Suprapubic skin (tissue), 4 donors: ENCODE results near the gene SEMA3F. TPM values are rescaled to one million over a fixed set of nuclear protein-coding genes. Genes with fewer than 3 reads are reported as not detected.

Experiments used
- DNase-seq, 2 donors: peaks; one replicate each; pipeline ENCODE4 v3.0.0-alpha.2; 2019; ENCODE audit warnings: low spot score in 2 of 2
- H3K27ac ChIP-seq: fragments of 200-600 bp; sonication (generic); one replicate; pipeline ENCODE4 v1.5.1; 2019
- H3K27me3 ChIP-seq: fragments of 200-600 bp; sonication (generic); one replicate; pipeline ENCODE4 v1.5.1; 2019
- H3K36me3 ChIP-seq: fragments of 200-600 bp; sonication (generic); one replicate; pipeline ENCODE4 v1.5.1; 2019
- H3K4me1 ChIP-seq: fragments of 200-600 bp; sonication (generic); one replicate; pipeline ENCODE4 v1.5.1; 2019
- H3K4me3 ChIP-seq: fragments of 200-600 bp; sonication (generic); one replicate; pipeline ENCODE4 v1.5.1; 2019; ENCODE audit warnings: mild to moderate bottlenecking
- H3K9me3 ChIP-seq: fragments of 200-600 bp; sonication (generic); one replicate; pipeline ENCODE4 v1.5.1; 2019
- CTCF ChIP-seq, 2 donors: fragments of 200-600 bp in 1 of 2; fragments of 450-650 bp in 1 of 2; sonication (generic) in 1 of 2; IDR thresholded peaks; one replicate each; pipeline ENCODE4 v1.5.1; 2016 to 2019; ENCODE audit warnings: antibody characterized with exemption in 2 of 2, mild to moderate bottlenecking in 1 of 2, moderate library complexity in 1 of 2
- EP300 ChIP-seq: sonication (generic); formaldehyde crosslinking; IDR thresholded peaks from one replicate; pipeline ENCODE4 v1.6.1; 2017; ENCODE audit warnings: antibody characterized with exemption
- POLR2A ChIP-seq, 2 donors: fragments of 450-650 bp; IDR thresholded peaks; one replicate each; pipeline ENCODE4 v1.6.1; 2017; ENCODE audit warnings: antibody characterized with exemption in 2 of 2, mild to moderate bottlenecking in 2 of 2, moderate library complexity in 2 of 2
- POLR2AphosphoS5 ChIP-seq, 3 donors: sonication (generic); formaldehyde crosslinking; IDR thresholded peaks; one replicate each; pipeline ENCODE4 v1.6.1; 2017; ENCODE audit warnings: antibody characterized with exemption in 3 of 3
- WGBS: methylation state at CpG from one replicate; pipeline ENCODE4 v1.1.5; 2018; 5-methylcytosine and 5-hydroxymethylcytosine counted together
- total RNA-seq, 4 donors: library from RNA; depleted of rRNA; stranded (reverse); fragments of >200 nt; gene quantifications; one replicate each; pipeline ENCODE4 v1.1.0, GENCODE V29; 2016

SEMA3F gene
- total RNA-seq, 4 donors from 2014 or later: 123 to 188 (median 130) TPM

GRCh38 chr3:50193286-50193685 is 38.2 kb downstream of the SEMA3F start:
- Histone ChIP-seq H3K4me1 (peaks cover 23% of the 10 kb centered on the region), H3K27me3 (peaks cover 46% of the 10 kb centered on the region), H3K9me3 (no peaks in the 10 kb centered on the region), H3K36me3 (peaks cover 2% of the 10 kb centered on the region), H3K4me3 (no peak overlapping the region), H3K27ac (no peak overlapping the region)
- no peak for TF ChIP-seq EP300
- no peak for TF ChIP-seq POLR2A (IDR thresholded peaks at IDR 0.05)
- TF ChIP-seq CTCF (IDR thresholded peaks at IDR 0.05): no peak
- TF ChIP-seq POLR2AphosphoS5 (IDR thresholded peaks at IDR 0.05): no peak
- no peak for DNase-seq
- WGBS: 40% methylated on average over 4 of the region's 36 CpGs

GRCh38 chr3:50193746-50194127 is 38.6 kb downstream of the SEMA3F start:
- Histone ChIP-seq H3K36me3 (no peaks in the 10 kb centered on the region), H3K27me3 (peaks cover 50% of the 10 kb centered on the region), H3K9me3 (no peaks in the 10 kb centered on the region), H3K27ac (no peak overlapping the region), H3K4me3 (no peak overlapping the region), H3K4me1 (peaks cover 23% of the 10 kb centered on the region)
- no peak for TF ChIP-seq POLR2A (IDR thresholded peaks at IDR 0.05)
- TF ChIP-seq EP300: no peak
- TF ChIP-seq CTCF (IDR thresholded peaks at IDR 0.05): no peak
- no peak for TF ChIP-seq POLR2AphosphoS5 (IDR thresholded peaks at IDR 0.05)
- DNase-seq: no peak
- 26% methylated on average over 17 of the region's 34 CpGs for WGBS

GRCh38 chr3:50194128-50194902 is 39.2 kb downstream of the SEMA3F start:
- 13% methylated on average over 11 of the region's 70 CpGs for WGBS
- Histone ChIP-seq H3K4me1 (peaks cover 23% of the 10 kb centered on the region), H3K4me3 (no peak overlapping the region), H3K27me3 (peaks cover 54% of the 10 kb centered on the region), H3K9me3 (no peaks in the 10 kb centered on the region), H3K27ac (no peak overlapping the region), H3K36me3 (no peaks in the 10 kb centered on the region)
- no peak for DNase-seq
- peak; percentile 69 to 70 for TF ChIP-seq CTCF (IDR thresholded peaks at IDR 0.05)
- TF ChIP-seq EP300: no peak
- TF ChIP-seq POLR2AphosphoS5 (IDR thresholded peaks at IDR 0.05): no peak

DNA sequence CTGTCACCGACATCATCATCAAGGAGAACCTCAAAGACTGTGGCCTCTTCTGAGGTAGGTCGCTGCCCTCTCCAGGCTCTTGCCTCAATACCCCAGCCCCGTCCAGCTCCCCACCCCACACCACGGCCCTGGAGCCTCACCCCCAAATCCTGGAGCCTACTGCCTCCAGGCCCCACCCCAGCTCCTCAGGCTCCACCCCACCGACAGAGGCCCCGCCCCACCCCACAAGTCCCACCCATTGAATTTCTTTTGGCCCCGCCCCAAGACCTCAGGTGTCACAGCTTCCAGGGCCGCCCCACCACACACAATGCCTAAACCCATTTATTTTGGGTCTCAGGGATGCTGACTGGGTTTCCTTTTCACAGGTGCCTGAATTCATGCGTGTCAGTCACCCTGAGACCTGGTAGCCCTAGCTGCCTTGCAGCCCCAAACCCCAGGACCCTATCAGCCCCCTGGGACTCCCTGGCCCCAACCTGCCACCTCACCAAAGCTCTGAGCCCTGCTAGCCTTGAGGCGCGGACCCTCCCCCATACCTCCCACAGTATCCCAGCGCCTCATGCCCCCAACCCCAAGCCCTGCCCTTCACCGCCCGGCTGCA is 39.9 kb downstream of the SEMA3F start:
- 57% methylated on average over 14 of the region's 14 CpGs for WGBS
- no peak overlapping the region for H3K27ac ChIP-seq
- H3K27me3 ChIP-seq: peaks cover 55% of the 10 kb centered on the region

More for the DNA sequence above, 39.9 kb downstream of the SEMA3F start:
- H3K4me1 ChIP-seq: peaks cover 23% of the 10 kb centered on the region
- TF ChIP-seq POLR2AphosphoS5 (IDR thresholded peaks at IDR 0.05) (no peak), EP300 (no peak), POLR2A (IDR thresholded peaks at IDR 0.05) (no peak), CTCF (IDR thresholded peaks at IDR 0.05) (no peak)
- H3K4me3 ChIP-seq: no peak overlapping the region
- no peak for DNase-seq
- no peaks in the 10 kb centered on the region for H3K36me3 ChIP-seq
- no peaks in the 10 kb centered on the region for H3K9me3 ChIP-seq
